T follicular helper cell (primary cell): Measurements from ENCODE around the gene NTN4.
"Not testable (repeated sequence)": the region's sequence is repeated elsewhere in the genome, so short reads cannot be mapped to it uniquely, and the experiment has no call there.

Source experiments
- DNase-seq: peaks from one replicate; pipeline ENCODE4 v3.0.0-alpha.2; 2020; ENCODE audit warnings: low read depth

The NTN4 gene

DNA sequence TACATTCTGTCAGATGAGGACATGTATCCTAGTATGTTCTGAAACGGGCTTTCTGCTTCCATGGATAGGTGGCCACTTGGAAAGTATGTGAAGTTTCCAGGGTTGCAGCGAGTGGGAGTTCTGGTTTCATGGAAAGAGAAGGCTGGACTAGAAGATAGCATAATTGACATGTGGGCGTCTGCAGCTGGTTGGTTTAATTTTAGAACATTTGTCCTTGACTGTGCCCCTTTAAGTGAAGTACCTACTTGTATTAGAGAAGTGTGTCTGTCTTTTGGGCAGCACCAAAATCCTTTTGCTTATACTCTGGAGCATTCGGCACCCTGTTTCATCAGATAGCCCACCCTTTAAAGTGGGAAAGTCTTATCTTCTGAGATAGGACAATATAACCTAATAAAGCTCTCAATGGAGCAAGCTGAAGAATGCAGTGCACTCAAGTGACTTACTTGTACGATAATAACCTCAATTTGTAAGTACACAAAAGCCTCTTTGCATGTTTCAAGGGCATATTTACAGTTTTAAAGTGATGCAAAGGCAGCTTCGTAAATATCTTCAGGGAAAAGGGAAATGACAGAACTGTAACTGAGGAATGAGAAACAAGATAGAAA, 35.2 kb downstream of the NTN4 start:
- DNase-seq, result no peak

DNA sequence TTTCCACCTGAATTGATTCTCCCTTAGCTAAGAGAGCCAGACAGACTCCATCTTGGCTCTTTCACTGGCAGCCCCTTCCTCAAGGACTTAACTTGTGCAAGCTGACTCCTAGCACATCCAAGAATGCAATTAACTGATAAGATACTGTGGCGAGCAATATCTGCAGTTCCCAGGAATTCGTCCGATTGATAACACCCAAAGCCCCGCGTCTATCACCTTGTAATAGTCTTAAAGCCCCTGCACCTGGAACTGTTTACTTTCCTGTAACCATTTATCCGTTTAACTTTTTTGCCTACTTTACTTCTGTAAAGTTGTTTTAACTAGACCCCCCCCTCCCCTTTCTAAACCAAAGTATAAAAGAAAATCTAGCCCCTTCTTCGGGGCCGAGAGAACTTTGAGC, 44.5 kb downstream of the NTN4 start:
- not testable (repeated sequence) for DNase-seq

DNA sequence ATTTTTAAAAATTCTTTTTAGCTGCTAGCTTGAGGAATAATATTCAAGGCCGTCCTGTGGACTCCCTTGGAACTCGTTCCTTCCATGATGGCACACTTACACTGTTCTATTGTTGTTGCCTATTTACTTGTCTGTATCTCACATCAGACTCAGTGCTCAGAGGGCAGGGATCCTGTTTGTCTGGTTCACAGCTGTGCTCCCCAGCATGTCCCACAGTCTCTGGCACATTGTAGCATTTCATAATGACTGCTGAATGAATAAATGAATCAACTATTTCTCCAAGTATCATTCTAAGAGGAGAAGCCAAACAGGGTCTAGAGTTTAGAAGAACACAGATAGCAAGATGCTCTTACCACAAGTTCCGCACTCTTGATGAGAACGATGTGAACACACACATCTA, 48.0 kb downstream of the NTN4 start:
- no peak for DNase-seq

DNA sequence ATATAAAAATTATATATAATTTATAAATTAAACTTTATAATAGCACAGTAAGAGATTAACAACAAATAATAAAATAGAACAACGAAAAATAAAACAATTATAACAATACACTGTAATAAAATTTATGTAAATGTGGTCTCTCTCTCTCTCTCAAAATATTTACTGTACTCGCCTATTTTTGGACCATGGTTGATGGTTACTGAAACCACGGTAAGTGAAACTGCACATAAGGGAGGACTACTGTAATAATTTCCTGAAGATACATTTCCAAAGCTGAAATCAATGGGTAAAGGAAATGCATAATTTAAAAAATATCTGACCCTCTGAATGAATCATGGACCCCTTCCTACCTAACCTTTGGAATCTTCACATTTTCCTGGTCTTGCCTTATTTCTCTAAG, 48.9 kb downstream of the NTN4 start:
- DNase-seq, result no peak

DNA sequence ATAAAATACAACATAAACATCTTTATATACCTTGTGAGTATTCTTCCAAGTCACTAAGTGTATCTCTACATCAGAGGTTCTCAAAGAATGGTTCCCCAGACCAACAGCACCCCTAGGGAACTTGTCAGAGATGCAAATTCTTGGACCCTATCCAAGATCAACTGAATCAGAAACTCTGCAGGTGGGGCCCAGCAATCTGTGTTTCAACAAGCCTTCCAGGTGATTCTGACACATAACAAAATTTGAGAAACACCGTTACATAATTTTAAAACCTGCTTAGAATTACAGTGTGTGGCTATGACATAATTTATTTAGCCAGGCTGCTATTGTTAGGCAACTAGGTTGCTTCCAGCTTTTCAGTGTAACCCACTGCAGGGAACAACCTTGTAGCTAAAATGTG, 49.8 kb downstream of the NTN4 start:
- no peak for DNase-seq

DNA sequence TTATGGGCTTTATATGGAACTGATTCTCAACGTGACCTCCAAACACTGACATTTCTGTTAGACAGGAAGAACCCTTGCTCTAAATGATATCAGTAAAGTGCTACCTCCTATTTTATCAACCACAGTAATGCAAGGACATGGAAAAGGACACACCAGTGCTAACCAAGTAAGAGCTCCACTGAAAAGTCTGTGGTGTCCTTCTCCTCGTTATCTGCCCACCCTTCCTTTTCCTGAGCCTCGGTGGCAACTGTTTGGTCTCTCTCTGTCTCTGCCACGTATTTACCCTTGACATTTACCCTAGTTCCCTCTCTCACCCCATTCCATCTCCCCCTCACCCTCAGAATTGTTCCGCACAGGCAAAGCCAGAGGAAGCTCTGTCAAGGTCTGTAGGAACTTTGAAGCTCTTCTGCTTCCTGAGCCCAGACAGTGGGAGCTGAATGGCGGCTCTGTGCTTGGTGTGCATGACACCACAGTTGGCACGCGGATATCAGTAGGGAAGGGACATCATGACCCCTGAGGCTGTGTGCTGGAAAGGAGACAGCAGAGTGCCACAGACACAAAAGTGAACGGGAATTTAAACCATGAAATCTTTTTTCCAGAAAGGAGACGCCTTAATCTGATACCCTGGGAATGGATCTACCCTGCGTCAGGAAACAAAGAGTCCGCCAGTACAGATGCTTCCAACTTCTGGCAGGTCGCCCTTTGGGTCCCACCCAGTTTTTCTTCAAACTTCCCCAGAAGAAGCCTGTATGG, 50.8 kb downstream of the NTN4 start:
- DNase-seq, result no peak

DNA sequence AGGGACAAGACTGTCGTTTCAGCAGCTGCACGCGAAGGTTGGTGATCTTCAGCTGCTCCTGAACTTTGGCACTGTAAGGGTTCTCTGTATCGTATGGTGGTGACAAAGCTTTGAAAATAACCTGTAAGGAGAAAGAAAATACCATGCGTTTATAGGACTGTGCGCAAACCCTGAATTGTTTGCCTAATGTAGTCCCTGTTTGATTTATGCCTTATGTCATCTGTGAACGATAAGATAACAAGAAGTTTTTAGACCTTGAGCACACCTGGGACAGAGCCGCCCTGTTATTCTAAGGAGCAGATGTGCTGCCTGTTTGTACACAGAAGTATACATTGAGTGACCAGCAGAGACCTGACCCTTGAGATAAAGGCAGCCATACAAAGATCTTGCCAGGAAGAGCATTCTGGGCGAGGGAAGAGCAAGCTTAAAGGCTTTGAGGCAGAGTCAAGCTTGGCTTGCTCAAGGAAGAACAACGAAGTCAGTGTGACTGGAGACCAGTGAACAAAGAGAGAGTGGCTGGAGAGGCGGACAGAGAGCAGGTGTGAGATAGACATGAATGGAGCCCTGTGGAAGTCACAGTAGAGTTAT, 52.4 kb downstream of the NTN4 start:
- no peak for DNase-seq

DNA sequence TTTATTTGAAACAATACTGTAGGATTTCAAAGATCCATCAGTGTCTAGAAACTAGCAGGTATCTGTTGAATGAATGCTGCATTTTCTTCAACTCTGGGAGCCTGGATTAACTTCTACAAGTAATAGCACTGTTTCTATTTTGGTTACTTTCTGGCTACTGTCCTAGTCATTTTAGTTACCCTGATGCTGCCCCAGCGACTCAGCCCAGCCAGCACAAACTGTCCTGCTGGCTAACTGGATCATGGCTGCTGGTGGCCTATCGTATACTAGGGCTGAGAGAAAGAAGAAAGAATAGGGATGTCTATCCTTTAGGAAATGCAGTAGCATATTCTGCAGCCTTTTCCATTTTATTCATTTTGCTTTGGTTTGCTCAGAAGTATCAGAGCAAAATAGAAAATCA, 53.9 kb downstream of the NTN4 start:
- DNase-seq, result no peak

DNA sequence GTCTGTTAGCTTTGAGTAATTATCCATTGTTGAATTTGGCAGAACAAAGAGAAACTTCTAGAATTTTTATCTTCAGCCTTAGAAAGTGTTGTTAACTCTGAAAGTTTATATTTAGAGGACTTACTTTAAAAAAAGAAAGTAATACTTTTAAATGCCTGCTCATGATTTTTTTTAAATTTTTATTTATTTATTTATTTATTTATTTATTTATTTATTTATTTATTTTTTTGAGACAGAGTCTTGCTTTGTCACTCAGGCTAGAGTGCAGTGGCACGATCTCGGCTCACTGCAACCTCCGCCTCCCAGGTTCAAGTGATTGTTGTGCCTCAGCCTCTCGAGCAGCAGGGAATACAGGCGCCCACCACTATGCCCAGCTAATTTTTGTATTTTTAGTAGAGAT, 54.8 kb downstream of the NTN4 start:
- not testable (repeated sequence) for DNase-seq

DNA sequence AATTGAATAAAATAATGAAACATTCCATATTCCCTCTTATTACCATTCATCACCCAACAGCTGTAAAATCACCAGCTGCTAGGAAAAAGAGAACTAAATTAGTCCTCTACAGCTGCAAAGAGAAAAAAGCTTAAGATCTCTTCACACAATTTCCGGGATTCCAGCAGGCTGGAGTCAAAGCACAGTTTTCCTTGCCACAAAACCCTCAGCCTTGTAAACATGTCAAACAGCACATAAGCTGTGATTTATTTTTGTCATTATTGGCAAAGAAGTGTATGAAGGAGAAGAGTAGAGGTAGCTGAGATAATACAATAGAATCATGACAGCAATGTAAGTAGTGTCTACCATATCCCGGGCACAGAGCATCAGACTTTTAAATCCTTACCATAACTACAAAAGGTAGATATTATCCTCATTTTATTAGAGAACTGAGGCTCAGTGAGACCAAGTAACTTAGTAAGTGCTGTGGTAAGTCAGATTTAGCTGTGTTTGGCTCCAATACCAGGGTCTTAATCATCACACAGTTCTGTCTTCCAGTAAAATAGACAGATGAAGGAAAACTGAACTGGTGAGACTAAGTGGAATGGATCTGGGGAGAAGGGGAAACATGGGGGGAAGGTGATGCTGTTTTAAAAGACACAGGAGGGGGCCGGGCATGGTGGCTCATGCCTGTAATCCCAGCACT, 57.3 kb downstream of the NTN4 start:
- no peak for DNase-seq

DNA sequence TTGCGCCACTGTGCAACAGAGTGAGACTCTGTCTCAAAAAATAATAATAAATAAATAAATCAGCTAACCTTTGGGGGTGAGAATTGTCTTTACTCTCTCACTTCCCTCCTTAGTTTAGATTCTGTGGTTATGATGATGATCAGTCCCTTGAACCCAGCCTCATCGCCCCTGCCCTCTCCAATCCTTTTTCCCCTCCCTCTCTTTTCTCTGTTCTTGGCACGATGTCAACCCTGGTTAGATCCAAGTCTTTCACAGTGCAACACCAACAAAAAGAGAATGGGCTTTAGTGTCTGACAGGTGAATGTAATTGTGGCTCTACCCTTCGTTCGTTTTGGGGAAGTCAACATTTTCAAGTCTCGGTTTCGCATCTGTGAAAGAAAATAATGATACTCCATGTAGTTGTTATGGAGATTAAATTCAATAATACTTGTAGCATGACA, 59.0 kb downstream of the NTN4 start:
- no peak for DNase-seq

DNA sequence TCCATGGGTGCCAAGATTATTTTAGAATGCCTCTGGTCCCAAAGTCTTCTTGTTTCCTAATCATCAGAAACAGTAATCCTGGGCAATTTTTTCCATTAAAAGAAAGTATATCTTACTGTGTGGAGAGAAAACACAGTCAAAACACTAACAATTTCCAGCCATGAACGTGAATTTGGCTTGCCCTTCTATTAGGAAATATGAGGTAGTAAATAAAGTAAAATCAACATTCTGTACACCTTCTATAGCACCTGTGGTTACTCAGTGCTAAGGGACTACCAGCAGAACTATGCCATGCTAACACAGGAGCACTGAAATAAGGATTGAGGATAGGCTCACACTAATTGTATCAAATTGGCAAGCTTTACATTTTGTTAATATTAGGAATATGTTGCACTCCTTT, 60.1 kb downstream of the NTN4 start:
- DNase-seq, result no peak

DNA sequence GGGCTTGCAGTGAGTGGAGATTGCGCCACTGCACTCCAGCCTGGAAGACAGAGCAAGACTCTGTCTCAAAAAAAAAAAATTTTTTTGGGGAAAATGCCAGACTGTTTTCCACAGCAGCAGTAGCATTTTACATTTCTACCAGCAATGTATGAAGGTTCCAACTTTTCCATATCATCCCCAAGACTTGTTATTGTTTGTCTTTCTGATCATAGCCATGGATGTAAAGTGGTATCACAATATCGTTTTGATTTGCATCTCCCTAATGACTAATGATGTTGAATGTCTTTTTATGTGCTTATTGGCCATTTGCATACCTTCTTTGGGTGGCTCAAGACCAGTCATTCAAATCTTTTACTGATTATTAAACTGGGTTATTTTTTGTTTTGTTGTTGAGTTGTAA, 63.7 kb downstream of the NTN4 start:
- DNase-seq, result no peak

DNA sequence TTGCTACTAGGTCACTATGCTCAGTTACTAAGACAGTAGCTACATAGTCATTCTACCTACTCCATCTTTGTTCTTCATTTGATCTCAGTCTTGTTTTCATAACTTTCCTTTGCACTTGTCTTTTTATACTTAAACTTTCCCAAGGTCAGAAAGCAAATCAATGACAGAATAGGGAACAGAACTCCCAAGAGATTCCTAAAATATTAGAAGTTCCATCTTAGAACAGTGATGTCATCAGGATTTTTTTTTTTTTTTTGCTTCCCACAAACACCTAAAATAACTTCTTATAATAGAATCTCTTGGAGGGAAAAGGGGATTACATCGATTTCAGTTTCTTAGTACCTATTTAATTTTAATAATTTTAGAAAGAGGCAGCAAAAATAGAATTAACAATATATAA, 65.8 kb downstream of the NTN4 start:
- no peak for DNase-seq

DNA sequence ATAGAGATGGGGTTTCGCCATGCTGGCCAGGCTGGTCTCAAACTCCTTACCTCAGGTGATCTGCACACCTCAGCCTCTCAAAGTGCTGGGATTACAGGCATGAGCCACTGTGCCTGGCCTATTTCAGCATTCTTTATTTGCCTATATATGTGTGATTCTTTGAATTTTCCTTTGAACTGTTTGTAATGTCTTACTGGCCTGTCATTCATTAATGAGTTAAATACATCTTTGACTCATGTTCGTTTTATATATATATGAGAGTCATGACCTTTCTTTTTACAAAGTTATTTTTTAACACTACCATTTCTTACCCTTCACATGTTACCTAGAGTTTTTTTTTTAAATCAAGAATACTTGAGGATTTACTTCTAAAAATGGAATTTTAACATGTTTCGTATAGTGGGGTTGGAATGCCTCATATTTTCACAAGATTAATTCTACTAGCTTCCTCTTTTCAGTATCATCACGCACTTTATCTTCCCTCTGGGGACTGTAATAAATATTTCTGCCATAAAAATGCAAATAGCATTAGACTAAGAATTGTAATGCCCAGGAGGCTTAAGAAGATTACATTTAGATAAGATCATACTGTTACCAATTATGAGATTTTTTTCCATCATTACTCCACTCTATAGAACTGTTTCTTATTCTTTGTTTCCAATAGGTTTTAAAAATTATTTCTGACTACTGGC, 66.7 kb downstream of the NTN4 start:
- DNase-seq, result no peak

DNA sequence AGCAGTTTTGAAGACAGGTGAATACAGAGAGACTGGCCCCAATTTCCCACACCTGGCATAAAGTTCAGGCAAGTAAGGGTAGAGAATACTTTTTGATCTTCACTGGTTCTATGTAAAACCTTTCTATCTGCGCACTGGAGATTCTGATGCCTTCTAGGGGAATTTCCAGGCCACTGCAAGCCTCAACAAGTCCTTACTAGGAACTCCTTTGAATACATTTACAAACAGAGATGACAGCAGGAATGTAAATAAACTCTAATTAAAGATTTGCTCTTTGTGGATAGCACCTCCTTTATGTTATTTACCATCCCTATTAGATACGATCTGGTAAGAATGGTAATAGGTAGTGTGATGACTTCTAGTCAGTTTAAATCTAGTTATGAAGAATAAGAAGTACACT, 69.2 kb downstream of the NTN4 start:
- DNase-seq, result no peak

DNA sequence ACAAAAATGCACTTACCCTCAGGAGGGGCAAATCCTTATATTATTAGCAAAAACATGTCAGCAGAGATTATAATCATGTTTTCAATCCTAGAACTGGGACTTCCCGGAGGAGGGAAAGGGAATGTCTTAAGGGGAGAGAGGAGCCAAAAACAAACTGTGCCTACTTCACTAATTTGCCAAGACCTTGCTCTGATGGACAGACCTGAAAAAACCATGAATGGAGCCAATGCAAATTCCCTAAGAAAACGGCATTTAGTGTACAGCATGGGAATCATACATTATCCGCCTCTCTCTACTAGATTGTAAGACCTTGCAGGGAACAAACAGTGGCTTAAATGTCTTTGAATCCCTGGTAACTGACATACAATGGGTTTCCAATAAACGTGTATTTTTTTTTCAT, 70.4 kb downstream of the NTN4 start:
- no peak for DNase-seq

DNA sequence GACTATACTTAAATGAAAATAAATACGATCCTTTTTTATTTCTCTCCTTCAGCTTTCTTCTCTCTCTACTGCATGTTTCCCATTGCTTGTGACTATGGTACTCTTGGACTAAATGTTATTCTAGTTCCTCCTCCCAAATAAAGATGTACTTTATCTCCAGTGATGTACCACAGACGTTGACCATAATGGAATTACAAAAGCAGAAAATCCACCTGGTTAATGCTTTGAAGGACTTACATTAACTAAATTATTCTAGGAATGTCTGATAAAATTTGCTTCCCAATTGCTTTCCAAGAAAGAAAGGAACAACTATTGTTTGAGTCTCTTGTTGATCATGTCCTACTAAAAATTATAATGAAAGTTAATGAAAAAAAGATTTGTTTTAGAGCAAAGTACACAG, 71.8 kb downstream of the NTN4 start:
- no peak for DNase-seq

DNA sequence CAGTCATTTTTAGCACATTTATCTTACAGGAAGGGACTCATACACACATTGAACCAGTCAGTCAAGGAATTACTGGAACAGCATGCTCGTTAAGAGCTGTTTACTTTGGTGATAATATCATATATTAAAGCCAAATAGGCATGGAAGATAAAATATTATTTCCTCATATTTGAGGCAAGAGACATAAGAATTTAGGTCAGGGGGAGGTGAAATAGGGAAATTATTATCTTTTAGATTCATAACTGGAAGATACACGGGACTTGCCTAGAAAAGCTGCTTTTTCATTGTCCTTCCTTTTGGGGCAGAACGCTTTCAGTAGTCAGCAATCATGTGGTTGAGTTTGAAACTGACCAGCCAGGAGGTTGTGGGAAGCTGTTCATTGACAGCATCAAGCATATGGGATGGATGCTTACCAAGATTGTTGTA, 72.5 kb downstream of the NTN4 start:
- no peak for DNase-seq

DNA sequence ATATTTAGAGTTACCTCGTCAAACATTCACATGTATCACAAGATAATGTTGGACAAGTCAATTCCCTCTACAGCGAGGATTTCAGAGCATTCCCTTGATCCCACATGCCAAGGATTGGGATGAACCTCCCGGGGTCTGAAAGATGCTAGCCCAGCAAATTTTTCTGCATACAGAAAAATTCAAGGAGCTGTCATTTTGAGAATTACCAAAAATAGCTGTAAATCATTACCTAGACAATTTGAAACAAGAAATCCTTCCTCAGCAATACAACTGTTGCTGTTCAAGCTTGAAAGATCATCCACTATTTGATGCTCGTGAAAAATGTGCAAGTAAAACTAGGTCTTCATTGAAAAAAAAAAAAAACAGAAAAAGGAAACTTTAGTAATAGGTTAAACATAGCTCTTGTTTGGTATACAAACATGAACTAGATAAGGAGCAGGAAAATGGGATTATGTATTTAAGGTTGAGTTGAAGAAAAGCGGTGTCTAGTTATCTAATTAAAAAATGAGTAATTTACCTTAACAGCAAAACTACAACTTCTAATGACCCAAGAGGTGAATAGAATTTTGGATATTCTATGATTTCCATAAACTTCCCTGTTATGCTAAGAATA, 73.1 kb downstream of the NTN4 start:
- no peak for DNase-seq

DNA sequence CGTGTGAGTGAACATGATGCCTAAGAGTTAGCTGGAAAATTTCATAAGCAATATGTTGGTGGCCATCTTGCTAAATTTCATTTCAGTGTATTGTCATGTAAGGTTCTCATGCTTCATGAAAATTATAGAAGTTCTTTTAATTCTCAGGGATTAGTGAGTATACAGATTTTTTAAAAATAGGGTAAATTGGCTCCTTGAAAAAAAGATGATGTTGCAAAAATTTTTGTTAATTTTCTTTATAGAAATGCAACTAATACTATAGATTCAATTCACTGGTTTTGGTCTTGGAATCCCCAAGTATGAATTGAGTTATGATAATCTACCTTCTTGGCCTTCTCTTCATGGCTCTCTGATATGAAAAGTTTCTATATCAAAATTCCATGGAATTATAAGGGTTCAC, 75.4 kb downstream of the NTN4 start:
- DNase-seq, result no peak

DNA sequence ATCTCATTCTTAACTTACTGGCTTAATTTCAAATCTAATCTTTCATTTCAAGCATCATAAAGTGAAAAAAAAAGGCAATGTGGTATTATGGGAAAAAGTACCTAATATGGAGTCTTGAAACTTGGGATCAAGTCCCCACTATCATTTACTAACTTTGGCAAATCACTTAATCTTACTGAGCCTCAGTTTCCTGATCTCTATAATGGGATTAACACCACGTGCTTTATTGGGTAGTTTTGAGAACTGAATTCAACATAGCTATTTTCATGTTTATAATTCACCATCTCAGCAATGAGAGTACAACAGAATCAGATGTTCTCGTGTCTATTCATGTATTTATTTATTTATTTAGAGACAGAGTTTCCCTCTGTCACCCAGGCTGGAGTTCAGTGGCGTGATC, 78.3 kb downstream of the NTN4 start:
- no peak for DNase-seq
